WTC11 (cell line): Measurements from ENCODE around the gene BPTF. TPM values are rescaled to one million over a fixed set of nuclear protein-coding genes. Genes with fewer than 3 reads are reported as not detected.

Experiments
- ATAC-seq: fragments of 200-7000 bp; cut with Tn5 transposase; 2 replicates; pipeline ENCODE4 v1.10.0; 2021; ENCODE audit warnings: mild to moderate bottlenecking, moderate library complexity
- CTCF ChIA-PET: fragments of 300-600 bp; sonication (Branson Sonifier 250); formaldehyde crosslinking; loops from one replicate; lab custom pipeline; 2021; ENCODE audit warnings: antibody characterized with exemption; lab: Charles Lee
- POLR2A ChIA-PET: fragments of 350-600 bp; sonication (Branson Sonifier 250); formaldehyde crosslinking; loops from one replicate; lab custom pipeline; 2021; ENCODE audit warnings: antibody characterized with exemption; lab: Charles Lee
- DNase-seq: peaks from one replicate; pipeline ENCODE4 v3.0.0; 2021; ENCODE audit warnings: low spot score
- H3K27ac Mint-ChIP-seq: 2 replicates; pipeline ENCODE4 v1.8.0; 2021; ENCODE audit warnings: mixed read lengths
- H3K27me3 Mint-ChIP-seq: 2 replicates; pipeline ENCODE4 v1.8.0; 2021; ENCODE audit warnings: low read depth, mild to moderate bottlenecking, moderate library complexity, mixed read lengths
- H3K36me3 Mint-ChIP-seq: 2 replicates; pipeline ENCODE4 v1.8.0; 2021; ENCODE audit warnings: mixed read lengths
- H3K4me1 Mint-ChIP-seq: 2 replicates; pipeline ENCODE4 v1.8.0; 2022; ENCODE audit warnings: mixed read lengths
- H3K4me3 Mint-ChIP-seq: 2 replicates; pipeline ENCODE4 v1.8.0; 2021; ENCODE audit warnings: mild to moderate bottlenecking, moderate library complexity, mixed read lengths
- H3K9me3 Mint-ChIP-seq: 2 replicates; pipeline ENCODE4 v1.8.0; 2021; ENCODE audit warnings: mixed read lengths
- ATF1 ChIP-seq: sonication (generic); formaldehyde crosslinking; IDR thresholded peaks from 2 replicates; pipeline ENCODE4 v1.8.1; 2023; ENCODE audit warnings: mild to moderate bottlenecking, moderate library complexity, missing genetic modification reagents
- ELF4 ChIP-seq: sonication (generic); formaldehyde crosslinking; IDR thresholded peaks from 2 replicates; pipeline ENCODE4 v1.8.1; 2022; ENCODE audit warnings: low read depth, mild to moderate bottlenecking, moderate library complexity, missing genetic modification reagents
- EMX1 ChIP-seq: fragments of 250-450 bp; sonication (Bioruptor Pico); IDR thresholded peaks from 2 replicates; pipeline ENCODE4 v1.8.0; 2021; ENCODE audit warnings: mild to moderate bottlenecking
- FOXK1 ChIP-seq: sonication (generic); formaldehyde crosslinking; IDR thresholded peaks from 2 replicates; pipeline ENCODE4 v1.8.0; 2022; ENCODE audit warnings: mild to moderate bottlenecking, moderate library complexity, missing genetic modification reagents
- FOXP1 ChIP-seq: sonication (generic); formaldehyde crosslinking; IDR thresholded peaks from 2 replicates; pipeline ENCODE4 v1.8.0; 2022; ENCODE audit warnings: missing genetic modification reagents, mild to moderate bottlenecking, moderate library complexity, borderline replicate concordance
- GTF2I ChIP-seq: fragments of 250-450 bp; sonication (Bioruptor Pico); conservative IDR thresholded peaks from 2 replicates; pipeline ENCODE4 v1.4.0; 2021; ENCODE audit warnings: mild to moderate bottlenecking
- IRF2 ChIP-seq: sonication (generic); formaldehyde crosslinking; IDR thresholded peaks from 2 replicates; pipeline ENCODE4 v1.8.0; 2022; ENCODE audit warnings: low read depth, missing genetic modification reagents, borderline replicate concordance
- JUN ChIP-seq: sonication (generic); formaldehyde crosslinking; IDR thresholded peaks from 2 replicates; pipeline ENCODE4 v1.8.0; 2023; ENCODE audit warnings: mild to moderate bottlenecking, missing genetic modification reagents
- OVOL2 ChIP-seq: fragments of 250-450 bp; sonication (Bioruptor Pico); IDR thresholded peaks from 2 replicates; pipeline ENCODE4 v1.9.0; 2021; ENCODE audit warnings: mild to moderate bottlenecking, borderline replicate concordance
- PRRX2 ChIP-seq: fragments of 250-450 bp; sonication (Bioruptor Pico); IDR thresholded peaks from 2 replicates; pipeline ENCODE4 v1.8.0; 2021; ENCODE audit warnings: mild to moderate bottlenecking
- RELA ChIP-seq: sonication (generic); formaldehyde crosslinking; IDR thresholded peaks from 2 replicates; pipeline ENCODE4 v1.8.1; 2022; ENCODE audit warnings: missing genetic modification reagents, mild to moderate bottlenecking, borderline replicate concordance
- ZNF416 ChIP-seq: fragments of 250-450 bp; sonication (Bioruptor Pico); IDR thresholded peaks from 2 replicates; pipeline ENCODE4 v1.9.0; 2021; ENCODE audit warnings: mild to moderate bottlenecking, inconsistent platforms
- ZNF671 ChIP-seq: fragments of 250-450 bp; sonication (Bioruptor Pico); IDR thresholded peaks from 2 replicates; pipeline ENCODE4 v1.8.0; 2021; ENCODE audit warnings: mild to moderate bottlenecking
- total RNA-seq: library from RNA; stranded (reverse); gene quantifications from 3 replicates; pipeline ENCODE4 v1.2.3, GENCODE V29; 2021
- TF ChIP-seq, protein P1 (sequence below): fragments of 250-450 bp; sonication (Bioruptor Pico); IDR thresholded peaks from 2 replicates; pipeline ENCODE4 v1.9.0; 2021; ENCODE audit warnings: mild to moderate bottlenecking, borderline replicate concordance
- TF ChIP-seq, protein P2 (sequence below): sonication (generic); formaldehyde crosslinking; IDR thresholded peaks from 2 replicates; pipeline ENCODE4 v1.8.0; 2023; ENCODE audit warnings: mild to moderate bottlenecking, missing genetic modification reagents
- TF ChIP-seq, protein P3 (sequence below): sonication (generic); formaldehyde crosslinking; IDR thresholded peaks from 2 replicates; pipeline ENCODE4 v1.8.0; 2022; ENCODE audit warnings: mild to moderate bottlenecking, missing genetic modification reagents
- TF ChIP-seq, protein P4 (sequence below): sonication (generic); formaldehyde crosslinking; IDR thresholded peaks from 2 replicates; pipeline ENCODE4 v1.8.0; 2023; ENCODE audit warnings: missing genetic modification reagents
- TF ChIP-seq, protein P5 (sequence below): sonication (generic); formaldehyde crosslinking; IDR thresholded peaks from 2 replicates; pipeline ENCODE4 v1.8.0; 2022; ENCODE audit warnings: mild to moderate bottlenecking, missing genetic modification reagents

Gene BPTF
- total RNA-seq, 1 experiment from 2014 or later = 178 TPM

DNA sequence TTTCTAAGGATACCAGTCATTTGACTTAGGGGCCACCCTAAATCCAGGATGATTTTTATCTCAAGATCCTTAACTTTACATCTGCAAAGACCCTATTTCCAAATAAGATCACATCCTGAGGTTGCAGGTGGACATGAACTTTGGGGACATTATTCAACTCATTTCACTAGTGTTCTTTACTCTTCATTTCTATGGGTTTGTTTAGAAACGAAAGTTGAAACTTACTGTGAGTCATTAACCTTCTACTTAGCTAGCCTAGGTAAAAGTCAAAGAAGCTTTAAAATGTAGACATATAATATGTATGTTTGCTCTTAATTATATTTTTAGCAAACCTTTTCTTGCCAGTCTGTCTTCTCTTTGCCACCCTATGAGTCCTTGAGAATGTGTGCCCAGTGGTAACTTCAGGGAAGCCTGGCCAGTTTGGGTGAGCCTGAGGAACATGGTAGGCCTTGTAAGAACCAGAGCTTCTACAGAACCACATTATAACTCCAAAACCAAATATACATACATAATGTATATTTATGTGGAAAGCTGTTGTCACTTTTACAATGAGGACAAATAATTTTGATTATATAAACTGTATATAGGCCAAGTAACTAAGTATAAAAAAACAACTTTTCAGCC lies 38.4 kb downstream of the BPTF start:
- no peaks in the 10 kb centered on the region for H3K9me3 Mint-ChIP-seq
- POLR2A ChIA-PET = interaction anchor here (0.5 kb wide), 1 partner anchor 33 kb away, joined by 3 read pairs; no protein-coding TSS in a partner anchor
- TF ChIP-seq, protein P1, sequence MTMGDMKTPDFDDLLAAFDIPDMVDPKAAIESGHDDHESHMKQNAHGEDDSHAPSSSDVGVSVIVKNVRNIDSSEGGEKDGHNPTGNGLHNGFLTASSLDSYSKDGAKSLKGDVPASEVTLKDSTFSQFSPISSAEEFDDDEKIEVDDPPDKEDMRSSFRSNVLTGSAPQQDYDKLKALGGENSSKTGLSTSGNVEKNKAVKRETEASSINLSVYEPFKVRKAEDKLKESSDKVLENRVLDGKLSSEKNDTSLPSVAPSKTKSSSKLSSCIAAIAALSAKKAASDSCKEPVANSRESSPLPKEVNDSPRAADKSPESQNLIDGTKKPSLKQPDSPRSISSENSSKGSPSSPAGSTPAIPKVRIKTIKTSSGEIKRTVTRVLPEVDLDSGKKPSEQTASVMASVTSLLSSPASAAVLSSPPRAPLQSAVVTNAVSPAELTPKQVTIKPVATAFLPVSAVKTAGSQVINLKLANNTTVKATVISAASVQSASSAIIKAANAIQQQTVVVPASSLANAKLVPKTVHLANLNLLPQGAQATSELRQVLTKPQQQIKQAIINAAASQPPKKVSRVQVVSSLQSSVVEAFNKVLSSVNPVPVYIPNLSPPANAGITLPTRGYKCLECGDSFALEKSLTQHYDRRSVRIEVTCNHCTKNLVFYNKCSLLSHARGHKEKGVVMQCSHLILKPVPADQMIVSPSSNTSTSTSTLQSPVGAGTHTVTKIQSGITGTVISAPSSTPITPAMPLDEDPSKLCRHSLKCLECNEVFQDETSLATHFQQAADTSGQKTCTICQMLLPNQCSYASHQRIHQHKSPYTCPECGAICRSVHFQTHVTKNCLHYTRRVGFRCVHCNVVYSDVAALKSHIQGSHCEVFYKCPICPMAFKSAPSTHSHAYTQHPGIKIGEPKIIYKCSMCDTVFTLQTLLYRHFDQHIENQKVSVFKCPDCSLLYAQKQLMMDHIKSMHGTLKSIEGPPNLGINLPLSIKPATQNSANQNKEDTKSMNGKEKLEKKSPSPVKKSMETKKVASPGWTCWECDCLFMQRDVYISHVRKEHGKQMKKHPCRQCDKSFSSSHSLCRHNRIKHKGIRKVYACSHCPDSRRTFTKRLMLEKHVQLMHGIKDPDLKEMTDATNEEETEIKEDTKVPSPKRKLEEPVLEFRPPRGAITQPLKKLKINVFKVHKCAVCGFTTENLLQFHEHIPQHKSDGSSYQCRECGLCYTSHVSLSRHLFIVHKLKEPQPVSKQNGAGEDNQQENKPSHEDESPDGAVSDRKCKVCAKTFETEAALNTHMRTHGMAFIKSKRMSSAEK (CRISPR knock-in tag) = no peak
- TF ChIP-seq RELA (CRISPR knock-in tag) (no peak), ZNF671 (no peak), EMX1 (CRISPR knock-in tag) (no peak), JUN (CRISPR knock-in tag) (no peak), ATF1 (CRISPR knock-in tag) (no peak), GTF2I (CRISPR knock-in tag) (no peak), FOXK1 (CRISPR knock-in tag) (no peak), OVOL2 (CRISPR knock-in tag) (no peak), PRRX2 (no peak), ZNF416 (CRISPR knock-in tag) (no peak), IRF2 (CRISPR knock-in tag) (no peak), FOXP1 (CRISPR knock-in tag) (no peak), ELF4 (no peak)
- TF ChIP-seq, protein P2, sequence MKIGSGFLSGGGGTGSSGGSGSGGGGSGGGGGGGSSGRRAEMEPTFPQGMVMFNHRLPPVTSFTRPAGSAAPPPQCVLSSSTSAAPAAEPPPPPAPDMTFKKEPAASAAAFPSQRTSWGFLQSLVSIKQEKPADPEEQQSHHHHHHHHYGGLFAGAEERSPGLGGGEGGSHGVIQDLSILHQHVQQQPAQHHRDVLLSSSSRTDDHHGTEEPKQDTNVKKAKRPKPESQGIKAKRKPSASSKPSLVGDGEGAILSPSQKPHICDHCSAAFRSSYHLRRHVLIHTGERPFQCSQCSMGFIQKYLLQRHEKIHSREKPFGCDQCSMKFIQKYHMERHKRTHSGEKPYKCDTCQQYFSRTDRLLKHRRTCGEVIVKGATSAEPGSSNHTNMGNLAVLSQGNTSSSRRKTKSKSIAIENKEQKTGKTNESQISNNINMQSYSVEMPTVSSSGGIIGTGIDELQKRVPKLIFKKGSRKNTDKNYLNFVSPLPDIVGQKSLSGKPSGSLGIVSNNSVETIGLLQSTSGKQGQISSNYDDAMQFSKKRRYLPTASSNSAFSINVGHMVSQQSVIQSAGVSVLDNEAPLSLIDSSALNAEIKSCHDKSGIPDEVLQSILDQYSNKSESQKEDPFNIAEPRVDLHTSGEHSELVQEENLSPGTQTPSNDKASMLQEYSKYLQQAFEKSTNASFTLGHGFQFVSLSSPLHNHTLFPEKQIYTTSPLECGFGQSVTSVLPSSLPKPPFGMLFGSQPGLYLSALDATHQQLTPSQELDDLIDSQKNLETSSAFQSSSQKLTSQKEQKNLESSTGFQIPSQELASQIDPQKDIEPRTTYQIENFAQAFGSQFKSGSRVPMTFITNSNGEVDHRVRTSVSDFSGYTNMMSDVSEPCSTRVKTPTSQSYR (CRISPR knock-in tag) = no peak
- TF ChIP-seq, protein P3, sequence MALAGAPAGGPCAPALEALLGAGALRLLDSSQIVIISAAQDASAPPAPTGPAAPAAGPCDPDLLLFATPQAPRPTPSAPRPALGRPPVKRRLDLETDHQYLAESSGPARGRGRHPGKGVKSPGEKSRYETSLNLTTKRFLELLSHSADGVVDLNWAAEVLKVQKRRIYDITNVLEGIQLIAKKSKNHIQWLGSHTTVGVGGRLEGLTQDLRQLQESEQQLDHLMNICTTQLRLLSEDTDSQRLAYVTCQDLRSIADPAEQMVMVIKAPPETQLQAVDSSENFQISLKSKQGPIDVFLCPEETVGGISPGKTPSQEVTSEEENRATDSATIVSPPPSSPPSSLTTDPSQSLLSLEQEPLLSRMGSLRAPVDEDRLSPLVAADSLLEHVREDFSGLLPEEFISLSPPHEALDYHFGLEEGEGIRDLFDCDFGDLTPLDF (CRISPR knock-in tag) = no peak
- TF ChIP-seq, protein P4, sequence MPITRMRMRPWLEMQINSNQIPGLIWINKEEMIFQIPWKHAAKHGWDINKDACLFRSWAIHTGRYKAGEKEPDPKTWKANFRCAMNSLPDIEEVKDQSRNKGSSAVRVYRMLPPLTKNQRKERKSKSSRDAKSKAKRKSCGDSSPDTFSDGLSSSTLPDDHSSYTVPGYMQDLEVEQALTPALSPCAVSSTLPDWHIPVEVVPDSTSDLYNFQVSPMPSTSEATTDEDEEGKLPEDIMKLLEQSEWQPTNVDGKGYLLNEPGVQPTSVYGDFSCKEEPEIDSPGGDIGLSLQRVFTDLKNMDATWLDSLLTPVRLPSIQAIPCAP (CRISPR knock-in tag) = no peak
- TF ChIP-seq, protein P5, sequence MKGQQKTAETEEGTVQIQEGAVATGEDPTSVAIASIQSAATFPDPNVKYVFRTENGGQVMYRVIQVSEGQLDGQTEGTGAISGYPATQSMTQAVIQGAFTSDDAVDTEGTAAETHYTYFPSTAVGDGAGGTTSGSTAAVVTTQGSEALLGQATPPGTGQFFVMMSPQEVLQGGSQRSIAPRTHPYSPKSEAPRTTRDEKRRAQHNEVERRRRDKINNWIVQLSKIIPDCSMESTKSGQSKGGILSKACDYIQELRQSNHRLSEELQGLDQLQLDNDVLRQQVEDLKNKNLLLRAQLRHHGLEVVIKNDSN (CRISPR knock-in tag) = no peak
- TF ChIP-seq, all 79 proteins: peak for 0
- no peak overlapping the region for H3K4me3 Mint-ChIP-seq
- ATAC-seq = no peak
- DNase-seq = no peak
- peak overlapping the region; percentile 47; the same call in 1 of the 2 replicates for H3K27ac Mint-ChIP-seq
- CTCF ChIA-PET = interaction anchor here (1.0 kb wide), 1 partner anchor 9 kb away, joined by 3 read pairs; no protein-coding TSS in a partner anchor
- peaks cover 14% of the 10 kb centered on the region for H3K36me3 Mint-ChIP-seq
- no peaks in the 10 kb centered on the region for H3K27me3 Mint-ChIP-seq
- H3K4me1 Mint-ChIP-seq = peaks cover 6% of the 10 kb centered on the region
